GM21423 (cell line): ENCODE results near the gene YJEFN3.

Experiments used
- ATAC-seq: cut with Tn5 transposase; IDR thresholded peaks from one replicate; pipeline ENCODE4 v1.9.1; 2021; ENCODE audit warnings: mild to moderate bottlenecking, moderate library complexity; ENCODE audit not compliant: unreplicated experiment

Gene YJEFN3

GRCh38 chr19:19528721-19529490 lies at the start of gene YJEFN3:
Gene YJEFN3 (plus strand): TSS chr19:19528911. CDS start chr19:19528933, 22 bp downstream.
- ATAC-seq: no peak

- no peak for ATAC-seq
Observed at GRCh38 chr19:19480688-19481087, 48.0 kb upstream of the YJEFN3 start.

- no peak for ATAC-seq
Observed at GRCh38 chr19:19482809-19483596, 45.7 kb upstream of the YJEFN3 start.

- no peak for ATAC-seq
Observed at GRCh38 chr19:19485161-19485997, 43.3 kb upstream of the YJEFN3 start.

GRCh38 chr19:19485998-19486290 lies 42.8 kb upstream of the YJEFN3 start:
- ATAC-seq: no peak

- ATAC-seq: no peak
Observed at GRCh38 chr19:19486343-19487076, 42.2 kb upstream of the YJEFN3 start.

GRCh38 chr19:19487077-19487949 lies 41.4 kb upstream of the YJEFN3 start:
- ATAC-seq: no peak

GRCh38 chr19:19487950-19488874 lies 40.5 kb upstream of the YJEFN3 start:
- ATAC-seq: no peak

GRCh38 chr19:19488875-19489690 lies 39.6 kb upstream of the YJEFN3 start:
- ATAC-seq: peak; percentile 59

- ATAC-seq: no peak
Observed at GRCh38 chr19:19489804-19490204, 38.9 kb upstream of the YJEFN3 start.

GRCh38 chr19:19490214-19490968 lies 38.3 kb upstream of the YJEFN3 start:
- no peak for ATAC-seq

GRCh38 chr19:19491321-19492025 lies 37.2 kb upstream of the YJEFN3 start:
- no peak for ATAC-seq

- no peak for ATAC-seq
Observed at GRCh38 chr19:19492026-19492610, 36.6 kb upstream of the YJEFN3 start.

- no peak for ATAC-seq
Observed at GRCh38 chr19:19493841-19494546, 34.7 kb upstream of the YJEFN3 start.
